Keratinocyte (primary cell): ENCODE measurements around the gene SHANK1. TPM values are rescaled to one million over a fixed set of nuclear protein-coding genes. Genes with fewer than 3 reads are reported as not detected.

Experiments
- DNase-seq: peaks from one replicate; pipeline ENCODE4 v3.0.0-alpha.2; 2011; ENCODE audit warnings: low read depth, missing footprints, low spot score
- FAIRE-seq: peaks from 2 replicates; lab custom pipeline; 2011; peaks lifted over from hg19 to GRCh38; lab: Jason Lieb, UNC
- H2AFZ ChIP-seq: 2 replicates; pipeline ENCODE4 v1.6.0; 2012; ENCODE audit warnings: low read length, control low read depth, inconsistent platforms; ENCODE audit not compliant: control insufficient read depth
- H3K27ac ChIP-seq: 2 replicates; pipeline ENCODE4 v1.5.1; 2011; ENCODE audit warnings: low read length; ENCODE audit not compliant: control insufficient read depth, insufficient read depth
- H3K27me3 ChIP-seq: 3 replicates; pipeline ENCODE4 v1.6.0; 2011; ENCODE audit warnings: low read length; ENCODE audit not compliant: control insufficient read depth, insufficient read depth; ENCODE audit errors: extremely low read depth
- H3K36me3 ChIP-seq, 2 experiments: 2 replicates in 1 of 2; 3 replicates in 1 of 2; pipeline ENCODE4 v1.5.1; 2011; ENCODE audit warnings: low read length in 2 of 2, mild to moderate bottlenecking in 1 of 2; ENCODE audit not compliant: control insufficient read depth in 2 of 2, insufficient read depth in 2 of 2; ENCODE audit errors: extremely low read depth in 1 of 2
- H3K4me1 ChIP-seq: 3 replicates; pipeline ENCODE4 v1.5.1; 2011; ENCODE audit warnings: low read length; ENCODE audit not compliant: control insufficient read depth, insufficient read depth; ENCODE audit errors: extremely low read depth
- H3K4me2 ChIP-seq: 3 replicates; pipeline ENCODE4 v1.6.0; 2011; ENCODE audit warnings: low read depth, low read length; ENCODE audit not compliant: control insufficient read depth, insufficient read depth; ENCODE audit errors: extremely low read depth
- H3K4me3 ChIP-seq, 3 experiments: fragments of 200-600 bp in 1 of 3; sonication (generic) in 1 of 3; 2 replicates in 2 of 3; 3 replicates in 1 of 3; pipeline ENCODE4 v1.5.1; 2011 to 2016; ENCODE audit warnings: low read length in 3 of 3, mild to moderate bottlenecking in 3 of 3, control low read depth in 2 of 3, inconsistent platforms in 1 of 3, low read depth in 1 of 3, mixed read lengths in 1 of 3, mixed run types in 1 of 3, moderate library complexity in 1 of 3; ENCODE audit not compliant: control insufficient read depth in 2 of 3, insufficient read depth in 2 of 3; ENCODE audit errors: extremely low read depth in 1 of 3
- H3K79me2 ChIP-seq: 2 replicates; pipeline ENCODE4 v1.6.0; 2012; ENCODE audit warnings: low read length; ENCODE audit not compliant: control insufficient read depth, insufficient read depth
- H3K9ac ChIP-seq: 3 replicates; pipeline ENCODE4 v1.6.0; 2011; ENCODE audit warnings: low read length; ENCODE audit not compliant: control insufficient read depth, insufficient read depth; ENCODE audit errors: extremely low read depth
- H3K9me1 ChIP-seq: 3 replicates; pipeline ENCODE4 v1.6.0; 2011; ENCODE audit warnings: low read length; ENCODE audit not compliant: control insufficient read depth, insufficient read depth; ENCODE audit errors: extremely low read depth
- H3K9me3 ChIP-seq: 2 replicates; pipeline ENCODE4 v1.5.1; 2012; ENCODE audit warnings: low read depth, low read length; ENCODE audit not compliant: control insufficient read depth
- H4K20me1 ChIP-seq: 3 replicates; pipeline ENCODE4 v1.6.0; 2011; ENCODE audit warnings: low read length; ENCODE audit not compliant: control insufficient read depth, insufficient read depth; ENCODE audit errors: extremely low read depth
- EZH2 ChIP-seq: IDR thresholded peaks from one replicate; pipeline ENCODE4 v1.6.1; 2012; ENCODE audit warnings: inconsistent platforms, mild to moderate bottlenecking, low read length, moderate library complexity
- dilution Hi-C: fragments of 300-500 bp; cut with MboI; formaldehyde crosslinking; loops from one replicate; pipeline ENCODE4 v1.7.0; 2020; ENCODE audit warnings: low sequenced_read_pairs; ENCODE audit not compliant: extremely low pct_ligation_motif_present
- polyA plus RNA-seq, 5 experiments: library from polyadenylated mRNA; depleted of rRNA in 3 of 5; stranded (reverse) in 3 of 5; stranded (forward) in 1 of 5; unstranded in 1 of 5; fragments of >200 nt; gene quantifications; 1 replicate in 1 of 5; 2 replicates in 3 of 5; 3 replicates in 1 of 5; pipeline versions ENCODE4 v1.2.1 to v1.2.3, GENCODE V29; 2011 to 2012; ENCODE audit warnings: missing spikeins in 2 of 5, low read depth in 1 of 5, low replicate concordance in 1 of 5
- TF ChIP-seq, protein P1 (sequence below), 3 experiments: IDR thresholded peaks in 1 of 3; conservative IDR thresholded peaks in 1 of 3; optimal IDR thresholded peaks in 1 of 3; 2 replicates in 2 of 3; 3 replicates in 1 of 3; pipeline versions ENCODE3 to v1.5.1; 2011; ENCODE audit warnings: low read length in 3 of 3, mild to moderate bottlenecking in 3 of 3, moderate library complexity in 2 of 3, control low read depth in 1 of 3, inconsistent platforms in 1 of 3; ENCODE audit not compliant: insufficient read depth in 2 of 3; ENCODE audit errors: extremely low read depth in 1 of 3

Gene SHANK1
- polyA plus RNA-seq, 1 donor (not counting 4 experiments of a cell fraction or from before 2014, with no cell fraction given) = 0.51 TPM

DNA sequence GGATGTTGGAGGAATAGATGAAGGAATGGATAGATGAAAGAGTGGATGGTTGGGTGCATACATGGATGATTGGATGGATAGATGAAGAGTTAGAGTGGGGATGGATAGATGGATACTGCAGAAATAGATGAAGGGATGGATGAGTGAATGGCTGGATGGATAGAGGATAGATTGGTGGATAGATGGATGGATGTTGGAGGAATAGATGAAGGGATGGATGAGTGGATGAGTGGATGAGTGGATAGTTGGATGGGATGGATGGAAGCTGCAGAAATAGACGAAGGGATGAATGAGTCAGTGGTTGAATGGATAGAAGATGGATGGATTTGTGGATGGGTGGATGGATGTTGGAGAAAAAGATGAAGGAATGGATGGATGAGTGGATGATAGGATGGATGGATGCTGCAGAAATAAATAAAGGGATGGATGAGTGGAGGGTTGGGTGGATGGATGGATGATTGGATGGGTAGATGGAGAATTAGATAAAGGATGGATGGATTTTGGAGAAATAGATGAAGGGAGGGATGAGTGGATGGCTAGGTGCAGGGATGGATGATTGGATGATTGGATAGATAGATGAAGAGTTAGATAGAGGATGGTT, 75.2 kb downstream of the SHANK1 start:
- dilution Hi-C loops = no loop called here
- Histone ChIP-seq H3K36me3 (no peaks in the 10 kb centered on the region), H3K27me3 (peaks cover 14% of the 10 kb centered on the region), H3K9me3 (no peaks in the 10 kb centered on the region), H3K4me1 (no peaks in the 10 kb centered on the region), H3K27ac (no peak overlapping the region), H3K4me2 (no peak overlapping the region), H2AFZ (no peak overlapping the region), H3K9ac (no peak overlapping the region), H3K79me2 (no peaks in the 10 kb centered on the region), H4K20me1 (no peaks in the 10 kb centered on the region), H3K4me3 (no peak overlapping the region), H3K9me1 (no peaks in the 10 kb centered on the region)
- TF ChIP-seq EZH2 = no peak
- TF ChIP-seq, protein P1, sequence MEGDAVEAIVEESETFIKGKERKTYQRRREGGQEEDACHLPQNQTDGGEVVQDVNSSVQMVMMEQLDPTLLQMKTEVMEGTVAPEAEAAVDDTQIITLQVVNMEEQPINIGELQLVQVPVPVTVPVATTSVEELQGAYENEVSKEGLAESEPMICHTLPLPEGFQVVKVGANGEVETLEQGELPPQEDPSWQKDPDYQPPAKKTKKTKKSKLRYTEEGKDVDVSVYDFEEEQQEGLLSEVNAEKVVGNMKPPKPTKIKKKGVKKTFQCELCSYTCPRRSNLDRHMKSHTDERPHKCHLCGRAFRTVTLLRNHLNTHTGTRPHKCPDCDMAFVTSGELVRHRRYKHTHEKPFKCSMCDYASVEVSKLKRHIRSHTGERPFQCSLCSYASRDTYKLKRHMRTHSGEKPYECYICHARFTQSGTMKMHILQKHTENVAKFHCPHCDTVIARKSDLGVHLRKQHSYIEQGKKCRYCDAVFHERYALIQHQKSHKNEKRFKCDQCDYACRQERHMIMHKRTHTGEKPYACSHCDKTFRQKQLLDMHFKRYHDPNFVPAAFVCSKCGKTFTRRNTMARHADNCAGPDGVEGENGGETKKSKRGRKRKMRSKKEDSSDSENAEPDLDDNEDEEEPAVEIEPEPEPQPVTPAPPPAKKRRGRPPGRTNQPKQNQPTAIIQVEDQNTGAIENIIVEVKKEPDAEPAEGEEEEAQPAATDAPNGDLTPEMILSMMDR (optimal IDR thresholded peaks at IDR 0.05 in 1 of 3, IDR thresholded peaks at IDR 0.05 in 1 of 3, conservative IDR thresholded peaks at IDR 0.05 in 1 of 3; ENCODE audit: extremely low read depth in 1 of 3, insufficient read depth in 2 of 3, low read length in 3 of 3) = no peak
- no peak for FAIRE-seq
- no peak for DNase-seq

DNA sequence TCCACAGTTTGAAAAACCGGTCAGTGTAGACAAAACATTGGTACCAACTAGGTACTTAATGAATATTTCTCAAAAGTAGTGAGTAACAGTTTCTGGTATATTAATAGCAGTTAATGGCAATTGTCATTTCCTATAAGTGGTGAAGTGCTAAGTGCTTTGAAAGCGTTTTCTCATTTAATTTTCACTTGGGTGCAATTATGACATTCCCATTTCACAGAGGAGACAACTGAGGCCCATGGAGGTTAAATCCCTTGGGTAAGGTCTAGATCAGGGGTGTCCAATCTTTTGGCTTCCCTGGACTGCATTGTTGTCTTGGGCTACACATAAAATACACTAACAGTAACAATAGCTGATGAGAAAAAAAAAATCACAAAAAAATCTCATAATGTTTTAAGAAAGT, 79.2 kb downstream of the SHANK1 start:
- H3K9ac ChIP-seq = no peak overlapping the region
- H3K9me1 ChIP-seq = no peaks in the 10 kb centered on the region
- no peak overlapping the region for H3K4me3 ChIP-seq
- H3K9me3 ChIP-seq = peaks cover 2% of the 10 kb centered on the region
- TF ChIP-seq EZH2 = peak; percentile 59
- TF ChIP-seq, protein P1 (optimal IDR thresholded peaks at IDR 0.05 in 1 of 3, IDR thresholded peaks at IDR 0.05 in 1 of 3, conservative IDR thresholded peaks at IDR 0.05 in 1 of 3; ENCODE audit: extremely low read depth in 1 of 3, insufficient read depth in 2 of 3, low read length in 3 of 3) = no peak
- no peak overlapping the region for H3K4me2 ChIP-seq
- no peaks in the 10 kb centered on the region for H3K36me3 ChIP-seq
- H3K27ac ChIP-seq = no peak overlapping the region
- no peaks in the 10 kb centered on the region for H3K4me1 ChIP-seq
- dilution Hi-C loops = no loop called here
- no peak overlapping the region for H2AFZ ChIP-seq
- no peaks in the 10 kb centered on the region for H4K20me1 ChIP-seq
- peaks cover 37% of the 10 kb centered on the region for H3K27me3 ChIP-seq
- FAIRE-seq (no peak), DNase-seq (no peak)
- no peaks in the 10 kb centered on the region for H3K79me2 ChIP-seq
